LNCaP clone FGC (cell line): ENCODE measurements around the gene CEACAM19.
"Not testable (repeated sequence)": the region's sequence is repeated elsewhere in the genome, so short reads cannot be mapped to it uniquely, and the experiment has no call there.

Experiments used
- DNase-seq: peaks from one replicate; pipeline ENCODE4 v3.0.0-alpha.2; 2011; ENCODE audit warnings: low read depth
- H3K4me3 ChIP-seq: 2 replicates; pipeline ENCODE4 v1.5.1; 2011; ENCODE audit warnings: mild to moderate bottlenecking, low read depth, low read length, control low read depth
- CTCF ChIP-seq: IDR thresholded peaks from 2 replicates; pipeline ENCODE4 v1.5.1; 2012; ENCODE audit warnings: mild to moderate bottlenecking; ENCODE audit not compliant: control insufficient read depth, insufficient read depth; ENCODE audit errors: extremely low read depth

The CEACAM19 gene

GRCh38 chr19:44671400-44671799, at the start of gene CEACAM19:
TSS of gene CEACAM19 (plus strand) at chr19:44671482. CDS start at chr19:44671932, 450 bp downstream.
- no peak for TF ChIP-seq CTCF
- no peak for DNase-seq

GRCh38 chr19:44623080-44623479, 48.2 kb upstream of the CEACAM19 start:
- no peak for TF ChIP-seq CTCF
- H3K4me3 ChIP-seq: no peak overlapping the region
- DNase-seq: no peak

More at GRCh38 chr19:44671400-44671799, at the start of gene CEACAM19:
- no peak within 1 kb of the TSS for H3K4me3 ChIP-seq

- no peak overlapping the region for H3K4me3 ChIP-seq
- TF ChIP-seq CTCF: no peak
- no peak for DNase-seq
These were observed 47.7 kb upstream of the CEACAM19 start for GRCh38 chr19:44623626-44624025.

- no peak for TF ChIP-seq CTCF
- no peak overlapping the region for H3K4me3 ChIP-seq
- no peak for DNase-seq
These were observed 46.4 kb upstream of the CEACAM19 start for GRCh38 chr19:44624840-44625354.

GRCh38 chr19:44625637-44626036, 45.6 kb upstream of the CEACAM19 start:
- DNase-seq, H3K4me3 ChIP-seq: not testable (repeated sequence)

- DNase-seq: no peak
- no peak overlapping the region for H3K4me3 ChIP-seq
- TF ChIP-seq CTCF: no peak
These were observed 45.1 kb upstream of the CEACAM19 start for GRCh38 chr19:44626048-44626624.

GRCh38 chr19:44627631-44628030, 43.7 kb upstream of the CEACAM19 start:
- DNase-seq: no peak
- H3K4me3 ChIP-seq: no peak overlapping the region
- TF ChIP-seq CTCF: no peak
